ENCODE data around the gene POLR2B.
A peak's percentile ranks its signal among the peaks of the same experiment; 100 is the strongest.
"Not testable (repeated sequence)": the region's sequence is repeated elsewhere in the genome, so short reads cannot be mapped to it uniquely, and the experiment has no call there.

Gene POLR2B

GRCh38 chr4:56978750-56979303, at the start of gene POLR2B:
TSS of gene POLR2B (plus strand) at chr4:56978896. CDS start at chr4:56978986, 90 bp downstream.
- DNase-seq (ENCODE audit: low read depth in 3 of 3), result peak; percentile 83 to 88 (median 87)

GRCh38 chr4:56930638-56931037, 48.1 kb upstream of the POLR2B start:
- no peak for DNase-seq (ENCODE audit: low read depth in 3 of 3)

- no peak for DNase-seq (ENCODE audit: low read depth in 3 of 3)
Observed at GRCh38 chr4:56931924-56932323, 46.8 kb upstream of the POLR2B start.

- no peak for DNase-seq (ENCODE audit: low read depth in 3 of 3)
Observed at GRCh38 chr4:56937262-56937661, 41.4 kb upstream of the POLR2B start.

- not testable (repeated sequence) for DNase-seq (ENCODE audit: low read depth in 3 of 3)
Observed at GRCh38 chr4:56939826-56940225, 38.9 kb upstream of the POLR2B start.

- DNase-seq (ENCODE audit: low read depth in 3 of 3), result no peak
Observed at GRCh38 chr4:56940403-56940802, 38.3 kb upstream of the POLR2B start.

GRCh38 chr4:56940971-56941370, 37.7 kb upstream of the POLR2B start:
- no peak for DNase-seq (ENCODE audit: low read depth in 3 of 3)

- DNase-seq (ENCODE audit: low read depth in 3 of 3), result no peak
Observed at GRCh38 chr4:56941403-56941802, 37.3 kb upstream of the POLR2B start.

- DNase-seq (ENCODE audit: low read depth in 3 of 3), result no peak
Observed at GRCh38 chr4:56953680-56954520, 24.8 kb upstream of the POLR2B start.

- no peak for DNase-seq (ENCODE audit: low read depth in 3 of 3)
Observed at GRCh38 chr4:56958111-56958517, 20.6 kb upstream of the POLR2B start.

GRCh38 chr4:56959100-56959499, 19.6 kb upstream of the POLR2B start:
- no peak for DNase-seq (ENCODE audit: low read depth in 3 of 3)

- DNase-seq (ENCODE audit: low read depth in 3 of 3), result no peak
Observed at GRCh38 chr4:56961107-56961500, 17.6 kb upstream of the POLR2B start.

- DNase-seq (ENCODE audit: low read depth in 3 of 3), result no peak
Observed at GRCh38 chr4:56971383-56971782, 7.3 kb upstream of the POLR2B start.

GRCh38 chr4:56972389-56972788, 6.3 kb upstream of the POLR2B start:
- DNase-seq (ENCODE audit: low read depth in 3 of 3), result no peak

- no peak for DNase-seq (ENCODE audit: low read depth in 3 of 3)
Observed at GRCh38 chr4:56972809-56973208, 5.9 kb upstream of the POLR2B start.

GRCh38 chr4:56973336-56973735, 5.4 kb upstream of the POLR2B start:
- DNase-seq (ENCODE audit: low read depth in 3 of 3), result no peak

- DNase-seq (ENCODE audit: low read depth in 3 of 3), result no peak
Observed at GRCh38 chr4:56976283-56976836, 2.3 kb upstream of the POLR2B start.

- DNase-seq (ENCODE audit: low read depth in 3 of 3), result peak; percentile 21 to 32 (median 28)
Observed at GRCh38 chr4:56976837-56977320, 1.8 kb upstream of the POLR2B start.

GRCh38 chr4:56977321-56978012, 1.2 kb upstream of the POLR2B start, which contains the start of gene NOA1:
TSS of gene NOA1 (minus strand) at chr4:56977606. CDS start at chr4:56977585, 21 bp downstream.
- peak; percentile 90 to 96 (median 95) for DNase-seq (ENCODE audit: low read depth in 3 of 3)

- peak; percentile 26 to 52 (median 28) for DNase-seq (ENCODE audit: low read depth in 3 of 3)
Observed at GRCh38 chr4:56979421-56980072, 851 bp downstream of the POLR2B start.

- no peak for DNase-seq (ENCODE audit: low read depth in 3 of 3)
Observed at GRCh38 chr4:56981795-56982201, 3.1 kb downstream of the POLR2B start.

GRCh38 chr4:56986192-56986591, 7.5 kb downstream of the POLR2B start:
- DNase-seq (ENCODE audit: low read depth in 3 of 3), result no peak

Measured in stimulated activated CD4-positive, alpha-beta T cell treated with anti-CD3 and anti-CD28 coated beads, TNF-alpha, amount 100 ng/mL, for 48 hours (primary cell).